Loucy (cell line): ENCODE results near the gene UBALD2.

Source experiments
- H2AFZ ChIP-seq: fragments of 200-600 bp; sonication (generic); 2 replicates; pipeline ENCODE4 v1.6.0; 2016; ENCODE audit warnings: antibody characterized with exemption, mild to moderate bottlenecking, low read length, moderate library complexity
- H3F3A ChIP-seq: fragments of 200-600 bp; 2 replicates; pipeline ENCODE4 v1.6.0; 2016; ENCODE audit warnings: antibody characterized with exemption, low read depth, mild to moderate bottlenecking
- H3K27me3 ChIP-seq: fragments of 200-600 bp; sonication (generic); 2 replicates; pipeline ENCODE4 v1.6.1; 2014; ENCODE audit warnings: low read length, mild to moderate bottlenecking; ENCODE audit not compliant: insufficient read depth, poor library complexity, severe bottlenecking
- H3K36me3 ChIP-seq: fragments of 200-600 bp; sonication (generic); 2 replicates; pipeline ENCODE4 v1.6.1; 2016; ENCODE audit warnings: low read length; ENCODE audit not compliant: insufficient read depth
- H3K4me1 ChIP-seq: fragments of 200-600 bp; sonication (generic); 2 replicates; pipeline ENCODE4 v1.5.1; 2014; ENCODE audit warnings: low read length, mild to moderate bottlenecking; ENCODE audit not compliant: insufficient read depth, poor library complexity, severe bottlenecking
- H3K4me2 ChIP-seq: fragments of 200-600 bp; sonication (generic); 2 replicates; pipeline ENCODE4 v1.6.0; 2014; ENCODE audit warnings: antibody characterized with exemption, low read length, low read depth, mild to moderate bottlenecking; ENCODE audit not compliant: poor library complexity, severe bottlenecking
- H3K4me3 ChIP-seq: fragments of 200-600 bp; sonication (generic); 2 replicates; pipeline ENCODE4 v1.5.1; 2014; ENCODE audit warnings: low read length, mild to moderate bottlenecking, mixed read lengths; ENCODE audit not compliant: poor library complexity, severe bottlenecking
- H3K79me2 ChIP-seq: fragments of 200-600 bp; sonication (generic); 2 replicates; pipeline ENCODE4 v1.6.1; 2014; ENCODE audit warnings: low read length; ENCODE audit not compliant: insufficient read depth
- H3K9ac ChIP-seq: fragments of 200-600 bp; sonication (generic); 2 replicates; pipeline ENCODE4 v1.6.0; 2014; ENCODE audit warnings: mild to moderate bottlenecking, low read depth, low read length, moderate library complexity; ENCODE audit not compliant: poor library complexity, severe bottlenecking
- H3K9me2 ChIP-seq: fragments of 200-600 bp; sonication (generic); replicated peaks from 2 replicates; pipeline ENCODE4 v1.6.1; 2016; ENCODE audit warnings: low read depth, low read length, mixed read lengths
- H3K9me3 ChIP-seq: fragments of 200-600 bp; sonication (generic); 2 replicates; pipeline ENCODE4 v1.6.1; 2014; ENCODE audit warnings: mild to moderate bottlenecking, antibody characterized with exemption, low read length, low read depth; ENCODE audit not compliant: insufficient read depth
- H4K20me1 ChIP-seq: fragments of 200-600 bp; sonication (generic); 2 replicates; pipeline ENCODE4 v1.6.0; 2014; ENCODE audit warnings: antibody characterized with exemption, low read length, mild to moderate bottlenecking; ENCODE audit not compliant: insufficient read depth, poor library complexity, severe bottlenecking
- CTCF ChIP-seq: fragments of 200-600 bp; sonication (generic); conservative IDR thresholded peaks from 2 replicates; pipeline ENCODE4 v1.5.1; 2014; ENCODE audit warnings: mild to moderate bottlenecking, antibody characterized with exemption, low read length
- EZH2phosphoT487 ChIP-seq: fragments of 200-600 bp; IDR thresholded peaks from 2 replicates; pipeline ENCODE4 v1.6.1; 2018; ENCODE audit warnings: antibody characterized with exemption, mild to moderate bottlenecking, moderate library complexity, borderline replicate concordance

UBALD2 gene

DNA sequence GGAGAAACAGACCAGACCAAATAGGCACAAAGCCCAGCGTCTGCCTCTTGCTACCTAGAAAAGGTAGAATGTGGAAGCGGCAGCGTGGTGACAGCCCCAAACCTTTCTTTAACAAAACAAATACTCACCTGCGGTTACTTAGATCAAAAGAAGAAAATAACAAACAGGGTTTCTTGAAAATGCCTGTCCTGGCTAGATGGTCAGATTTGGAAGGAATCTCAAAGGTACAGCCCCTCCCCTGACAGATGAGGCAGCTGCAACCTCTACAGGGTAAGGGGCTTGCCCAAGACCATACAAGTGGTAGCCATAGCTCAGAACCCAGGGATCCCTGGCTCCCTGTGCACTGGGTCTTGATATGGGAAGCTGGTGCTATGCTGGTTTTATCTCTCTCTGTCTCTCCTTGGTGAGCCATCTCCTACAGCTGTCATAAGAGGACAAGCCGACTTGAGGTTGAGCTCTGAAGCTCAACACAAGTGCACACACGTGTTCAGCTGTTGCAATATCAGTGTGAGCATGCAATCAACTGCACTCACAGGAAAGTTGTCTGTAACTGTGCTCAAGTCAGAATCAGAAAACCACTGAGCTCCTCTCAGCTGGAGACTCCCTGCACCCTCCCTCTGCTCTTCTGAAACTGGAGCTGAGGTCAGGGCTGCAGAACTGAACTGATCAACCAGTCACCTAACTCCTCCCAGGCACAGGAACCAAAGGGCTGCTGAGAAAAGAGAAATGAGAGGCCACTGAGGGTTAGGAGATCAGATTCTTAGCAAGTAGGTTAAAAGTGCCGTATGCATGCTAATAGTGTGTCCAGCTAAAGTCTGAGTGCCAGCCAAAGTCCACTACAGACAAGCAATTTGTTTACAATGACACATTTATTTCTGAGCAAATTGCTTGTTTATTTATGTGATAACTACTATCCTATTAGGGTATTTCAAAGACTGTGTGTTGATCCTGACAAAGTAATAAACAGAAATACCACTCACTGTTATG, 18.8 kb upstream of the UBALD2 start:
- no peaks in the 10 kb centered on the region for H3F3A ChIP-seq
- H3K4me1 ChIP-seq, result no peaks in the 10 kb centered on the region
- H3K79me2 ChIP-seq, result no peaks in the 10 kb centered on the region
- H2AFZ ChIP-seq, result peak overlapping the region; percentile 16; the same call in 1 of the 2 replicates
- no peaks in the 10 kb centered on the region for H3K36me3 ChIP-seq
- no peaks in the 10 kb centered on the region for H3K9me2 ChIP-seq
- no peak overlapping the region for H3K4me3 ChIP-seq
- H3K9me3 ChIP-seq, result no peaks in the 10 kb centered on the region
- H3K4me2 ChIP-seq, result no peak overlapping the region
- TF ChIP-seq EZH2phosphoT487, result no peak
- no peak for TF ChIP-seq CTCF
- H3K27me3 ChIP-seq, result peaks cover 12% of the 10 kb centered on the region
- H4K20me1 ChIP-seq, result no peaks in the 10 kb centered on the region
- no peak overlapping the region for H3K9ac ChIP-seq

DNA sequence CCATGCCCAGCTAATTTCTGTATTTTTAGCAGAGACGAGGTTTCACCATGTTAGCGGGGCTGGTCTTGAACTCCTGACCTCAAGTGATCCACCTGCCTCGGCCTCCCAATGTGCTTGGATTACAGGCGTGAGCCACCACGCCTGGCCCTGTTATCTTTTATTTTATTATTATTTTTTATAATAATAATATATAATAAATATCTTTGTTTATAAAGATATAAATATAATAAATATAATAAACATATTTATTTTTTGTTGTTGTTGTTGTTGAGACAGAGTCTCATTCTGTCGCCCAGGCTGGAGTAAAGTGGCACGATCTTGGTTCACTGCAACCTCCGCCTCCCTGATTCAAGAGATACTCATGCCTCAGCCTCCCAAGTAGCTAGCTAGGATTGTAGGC, 17.8 kb upstream of the UBALD2 start:
- Histone ChIP-seq H3K79me2 (no peaks in the 10 kb centered on the region), H3K9me3 (no peaks in the 10 kb centered on the region), H3K4me3 (no peak overlapping the region), H3K4me1 (peaks cover 5% of the 10 kb centered on the region), H4K20me1 (no peaks in the 10 kb centered on the region), H3K9me2 (no peaks in the 10 kb centered on the region), H2AFZ (no peak overlapping the region), H3K9ac (no peak overlapping the region), H3K4me2 (no peak overlapping the region), H3K27me3 (peaks cover 2% of the 10 kb centered on the region), H3K36me3 (no peaks in the 10 kb centered on the region), H3F3A (no peaks in the 10 kb centered on the region)
- TF ChIP-seq EZH2phosphoT487, result no peak

DNA sequence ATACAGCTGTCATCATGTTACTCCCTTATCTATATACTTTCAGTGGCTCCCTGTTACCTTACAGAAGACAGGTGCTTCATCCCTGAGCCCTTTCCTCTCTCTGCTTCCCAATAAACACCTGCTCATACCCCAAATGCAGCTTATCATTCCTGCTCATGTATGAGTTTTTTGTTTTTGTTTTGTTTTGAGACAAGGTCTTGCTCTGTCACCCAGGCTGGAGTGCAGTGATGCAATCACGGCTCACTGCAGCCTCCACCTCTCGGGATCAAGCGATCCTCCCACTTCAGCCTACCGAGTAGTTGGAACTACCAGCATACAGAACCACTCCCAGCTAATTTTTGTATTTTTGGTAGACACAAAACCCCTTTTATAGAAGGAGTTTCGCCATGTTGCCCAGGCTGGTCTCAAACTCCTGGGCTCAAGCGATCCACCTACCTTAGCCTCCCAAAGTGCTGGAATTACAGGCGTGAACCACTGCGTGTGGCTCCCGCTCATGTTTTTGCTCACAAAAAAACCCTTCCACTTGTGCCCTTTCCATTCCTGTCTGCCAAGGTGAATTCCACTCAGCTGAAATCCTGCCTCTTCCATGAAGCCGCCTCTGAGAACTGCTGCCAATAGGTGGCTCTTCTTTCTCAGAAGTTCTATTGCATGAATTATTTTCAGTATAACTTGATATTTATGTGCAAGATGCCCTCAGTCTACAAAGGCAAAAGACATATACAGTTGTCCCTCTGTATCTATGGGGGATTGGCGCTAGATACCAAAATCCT, 16.9 kb upstream of the UBALD2 start:
- Histone ChIP-seq H3K4me2 (no peak overlapping the region), H3K79me2 (no peaks in the 10 kb centered on the region), H3K9me2 (no peaks in the 10 kb centered on the region), H4K20me1 (no peaks in the 10 kb centered on the region), H2AFZ (no peak overlapping the region), H3K9me3 (no peaks in the 10 kb centered on the region), H3K4me3 (no peak overlapping the region), H3F3A (no peaks in the 10 kb centered on the region), H3K36me3 (no peaks in the 10 kb centered on the region), H3K4me1 (peaks cover 11% of the 10 kb centered on the region), H3K27me3 (no peaks in the 10 kb centered on the region), H3K9ac (no peak overlapping the region)
- peak; percentile 38 for TF ChIP-seq CTCF
- TF ChIP-seq EZH2phosphoT487, result no peak
